Transverse colon (tissue), 4 donors: ENCODE data around the gene TNNI3K. TPM values are rescaled to one million over a fixed set of nuclear protein-coding genes. Genes with fewer than 3 reads are reported as not detected.

Experiments
- DNase-seq: peaks from one replicate; pipeline ENCODE4 v3.0.0-alpha.2; 2019
- H3K27ac ChIP-seq, 4 donors: fragments of 200-600 bp; sonication (generic); 2 replicates each; pipeline ENCODE4 v1.5.1; 2016 to 2018; ENCODE audit warnings: inconsistent platforms in 4 of 4
- H3K27me3 ChIP-seq: fragments of 200-600 bp; sonication (generic); 2 replicates; pipeline ENCODE4 v1.5.1; 2017; ENCODE audit warnings: inconsistent platforms
- H3K36me3 ChIP-seq, 4 donors: fragments of 200-600 bp; sonication (generic); 2 replicates each; pipeline ENCODE4 v1.5.1; 2017 to 2019; ENCODE audit warnings: inconsistent platforms in 4 of 4
- H3K4me1 ChIP-seq, 4 donors: fragments of 200-600 bp; sonication (generic); 2 replicates each; pipeline ENCODE4 v1.5.1; 2017 to 2020; ENCODE audit warnings: inconsistent platforms in 4 of 4
- H3K4me3 ChIP-seq, 4 donors: fragments of 200-600 bp; sonication (generic); 1 replicate in 1 of 4; 2 replicates in 3 of 4; pipeline versions ENCODE4 v1.5.1 to v1.6.1; 2017 to 2019; ENCODE audit warnings: inconsistent platforms in 4 of 4
- H3K9me3 ChIP-seq, 2 donors: fragments of 200-600 bp; sonication (generic); 2 replicates each; pipeline ENCODE4 v1.5.1; 2017 to 2019; ENCODE audit warnings: inconsistent platforms in 2 of 2
- EP300 ChIP-seq: sonication (generic); formaldehyde crosslinking; IDR thresholded peaks from one replicate; pipeline ENCODE4 v1.6.1; 2017; ENCODE audit warnings: antibody characterized with exemption, low read depth
- POLR2A ChIP-seq: fragments of 450-650 bp; IDR thresholded peaks from one replicate; pipeline ENCODE4 v1.6.1; 2016; ENCODE audit warnings: antibody characterized with exemption, mild to moderate bottlenecking, moderate library complexity
- POLR2AphosphoS5 ChIP-seq, 3 donors: sonication (generic); formaldehyde crosslinking; IDR thresholded peaks; one replicate each; pipeline ENCODE4 v1.6.1; 2016; ENCODE audit warnings: antibody characterized with exemption in 3 of 3
- WGBS, 2 donors: methylation state at CpG; one replicate each; pipeline ENCODE4 v1.1.5; 2018; ENCODE audit warnings: low coverage in 1 of 2; 5-methylcytosine and 5-hydroxymethylcytosine counted together
- in situ Hi-C, 4 donors: fragments of 200-750 bp; cut with MboI; loops; one replicate each; pipeline versions ENCODE4 v1.15.0 to v1.15.1; 2017; ENCODE audit warnings: low sequenced_read_pairs in 3 of 4, low pct_ligation_motif_present in 1 of 4, low pct_unique_long_range_greater_than_20kb in 1 of 4
- intact Hi-C: fragments of 100-400 bp; cut with DNase I; formaldehyde crosslinking; loops from one replicate; pipeline ENCODE4 v1.15.1; 2023; ENCODE audit warnings: low total_unique reads
- total RNA-seq, 4 donors: library from RNA; depleted of rRNA; stranded (reverse); fragments of >200 nt; gene quantifications; one replicate each; pipeline ENCODE4 v1.1.0, GENCODE V29; 2016
- TF ChIP-seq, protein P1 (sequence below), 5 experiments: fragments of 200-600 bp in 3 of 5; fragments of 450-650 bp in 2 of 5; sonication (generic) in 3 of 5; IDR thresholded peaks; 1 replicate in 2 of 5; 2 replicates in 3 of 5; pipeline ENCODE4 v1.5.1; 2016 to 2017; ENCODE audit warnings: antibody characterized with exemption in 5 of 5, inconsistent platforms in 3 of 5, mild to moderate bottlenecking in 2 of 5, moderate library complexity in 1 of 5

The TNNI3K gene
- total RNA-seq, 4 donors from 2014 or later: 0.95 to 14.2 (median 2.9) TPM; not detected in 1

DNA sequence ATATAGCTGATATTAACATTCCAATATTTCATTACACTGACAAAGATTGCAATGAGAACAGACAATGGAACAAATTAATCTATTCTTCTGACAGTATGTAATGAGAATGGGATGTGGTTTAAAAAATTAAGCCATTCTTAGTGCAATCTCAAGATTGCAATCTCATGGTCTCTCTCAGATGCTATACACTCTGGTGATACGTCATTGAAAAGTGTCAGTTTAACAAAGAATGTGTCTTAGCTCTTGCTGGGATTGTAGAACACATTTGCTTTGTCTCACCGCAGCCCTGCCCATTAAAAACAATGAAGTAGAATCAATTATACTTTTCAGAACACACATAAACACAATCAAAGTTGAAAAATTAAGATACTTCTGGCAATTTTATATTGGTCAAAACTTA, 222.1 kb downstream of the TNNI3K start:
- DNase-seq: no peak
- no peak overlapping the region for H3K4me3 ChIP-seq
- in situ Hi-C loops (no loop called here), intact Hi-C loops (no loop called here)
- TF ChIP-seq POLR2AphosphoS5 (IDR thresholded peaks at IDR 0.05): no peak
- TF ChIP-seq, protein P1, sequence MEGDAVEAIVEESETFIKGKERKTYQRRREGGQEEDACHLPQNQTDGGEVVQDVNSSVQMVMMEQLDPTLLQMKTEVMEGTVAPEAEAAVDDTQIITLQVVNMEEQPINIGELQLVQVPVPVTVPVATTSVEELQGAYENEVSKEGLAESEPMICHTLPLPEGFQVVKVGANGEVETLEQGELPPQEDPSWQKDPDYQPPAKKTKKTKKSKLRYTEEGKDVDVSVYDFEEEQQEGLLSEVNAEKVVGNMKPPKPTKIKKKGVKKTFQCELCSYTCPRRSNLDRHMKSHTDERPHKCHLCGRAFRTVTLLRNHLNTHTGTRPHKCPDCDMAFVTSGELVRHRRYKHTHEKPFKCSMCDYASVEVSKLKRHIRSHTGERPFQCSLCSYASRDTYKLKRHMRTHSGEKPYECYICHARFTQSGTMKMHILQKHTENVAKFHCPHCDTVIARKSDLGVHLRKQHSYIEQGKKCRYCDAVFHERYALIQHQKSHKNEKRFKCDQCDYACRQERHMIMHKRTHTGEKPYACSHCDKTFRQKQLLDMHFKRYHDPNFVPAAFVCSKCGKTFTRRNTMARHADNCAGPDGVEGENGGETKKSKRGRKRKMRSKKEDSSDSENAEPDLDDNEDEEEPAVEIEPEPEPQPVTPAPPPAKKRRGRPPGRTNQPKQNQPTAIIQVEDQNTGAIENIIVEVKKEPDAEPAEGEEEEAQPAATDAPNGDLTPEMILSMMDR (IDR thresholded peaks at IDR 0.05): no peak
- TF ChIP-seq POLR2A: no peak
- no peak for TF ChIP-seq EP300
- H3K27me3 ChIP-seq: no peaks in the 10 kb centered on the region
- WGBS, 2 donors: 89 to 92% methylated on average over 2 of the region's 2 CpGs
- H3K27ac ChIP-seq: no peak overlapping the region
- no peaks in the 10 kb centered on the region for H3K36me3 ChIP-seq
- H3K9me3 ChIP-seq: no peaks in the 10 kb centered on the region
- H3K4me1 ChIP-seq: no peaks in the 10 kb centered on the region

DNA sequence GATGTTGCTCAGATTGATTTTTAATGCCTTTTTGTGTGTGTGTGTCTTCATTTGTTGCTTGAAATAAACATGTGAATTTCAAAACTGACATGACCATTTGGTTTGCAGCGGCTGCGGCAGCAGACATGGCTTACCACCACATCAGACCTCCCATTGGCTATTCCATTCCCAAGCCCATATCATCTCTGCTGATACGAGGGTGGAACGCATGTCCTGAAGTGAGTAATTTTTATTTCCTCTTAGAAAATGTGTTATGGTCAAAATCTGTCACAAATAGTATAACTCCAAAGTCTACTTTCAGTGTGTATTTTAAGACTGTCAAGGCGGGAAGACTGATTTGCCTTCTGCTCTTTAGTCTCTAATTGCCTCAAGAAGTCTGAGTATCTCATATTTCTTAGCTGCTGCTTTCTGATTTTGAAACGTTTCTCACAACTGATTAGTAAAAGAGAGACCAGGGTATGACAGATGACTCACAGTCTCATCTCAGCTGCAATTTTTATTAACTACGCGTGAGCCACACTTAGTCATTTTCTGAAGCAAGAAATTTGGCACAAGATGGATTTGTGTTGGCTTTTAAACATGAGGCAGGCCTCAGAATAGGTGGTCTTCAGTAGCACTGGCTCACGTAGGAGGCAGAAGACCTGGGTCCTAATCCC, 228.3 kb downstream of the TNNI3K start:
- no peaks in the 10 kb centered on the region for H3K36me3 ChIP-seq
- no peak for DNase-seq
- H3K27ac ChIP-seq: no peak overlapping the region
- intact Hi-C loops: no loop called here
- no peaks in the 10 kb centered on the region for H3K27me3 ChIP-seq
- no peak overlapping the region for H3K4me3 ChIP-seq
- TF ChIP-seq, protein P1 (IDR thresholded peaks at IDR 0.05): no peak
- TF ChIP-seq EP300 (no peak), POLR2A (no peak), POLR2AphosphoS5 (IDR thresholded peaks at IDR 0.05) (no peak)
- in situ Hi-C loops: no loop called here
- no peaks in the 10 kb centered on the region for H3K9me3 ChIP-seq
- WGBS, 2 donors: 62 to 64% methylated on average over 6 to 9 of the region's 9 CpGs
- H3K4me1 ChIP-seq: no peaks in the 10 kb centered on the region

DNA sequence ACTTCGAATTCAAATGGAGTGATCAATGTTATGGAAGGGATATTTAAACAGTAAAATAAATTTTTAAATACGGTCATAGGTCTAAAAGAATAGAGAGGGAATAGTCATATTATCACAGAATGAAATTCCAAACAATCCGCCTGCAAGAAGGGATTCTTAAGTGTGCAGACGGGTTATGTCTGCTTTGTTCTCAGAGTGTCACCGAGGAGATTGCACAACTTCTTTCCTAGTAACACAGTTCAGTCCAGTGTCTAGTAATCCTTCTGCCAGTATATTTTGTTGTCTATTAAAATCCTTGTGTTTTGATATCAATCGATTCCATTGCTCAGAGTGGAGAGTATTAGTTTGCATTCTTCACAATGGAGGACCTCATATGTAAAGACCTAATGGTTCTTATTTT, 228.8 kb downstream of the TNNI3K start:
- no peak for DNase-seq
- no peak overlapping the region for H3K27ac ChIP-seq
- TF ChIP-seq EP300 (no peak), POLR2A (no peak), POLR2AphosphoS5 (IDR thresholded peaks at IDR 0.05) (no peak)
- TF ChIP-seq, protein P1 (IDR thresholded peaks at IDR 0.05): no peak
- H3K4me1 ChIP-seq: no peaks in the 10 kb centered on the region
- in situ Hi-C loops: no loop called here
- no peaks in the 10 kb centered on the region for H3K9me3 ChIP-seq
- H3K36me3 ChIP-seq: no peaks in the 10 kb centered on the region
- no peak overlapping the region for H3K4me3 ChIP-seq
- H3K27me3 ChIP-seq: no peaks in the 10 kb centered on the region
- 78 to 89% methylated on average over 5 to 6 of the region's 6 CpGs for WGBS, 2 donors
- intact Hi-C loops: no loop called here

- no peaks in the 10 kb centered on the region for H3K4me1 ChIP-seq
- no peak overlapping the region for H3K4me3 ChIP-seq
- in situ Hi-C loops (no loop called here), intact Hi-C loops (no loop called here)
- no peak overlapping the region for H3K27ac ChIP-seq
- no peak for DNase-seq
- no peaks in the 10 kb centered on the region for H3K9me3 ChIP-seq
- no peaks in the 10 kb centered on the region for H3K36me3 ChIP-seq
- TF ChIP-seq, protein P1 (IDR thresholded peaks at IDR 0.05): no peak
- TF ChIP-seq POLR2A (no peak), EP300 (no peak), POLR2AphosphoS5 (IDR thresholded peaks at IDR 0.05) (no peak)
- WGBS, 2 donors: 95% methylated on average over 13 of the region's 24 CpGs; no CpG with 5 or more reads in 1 of the 2 donors
- H3K27me3 ChIP-seq: no peaks in the 10 kb centered on the region
Observed at GRCh38 chr1:74465193-74465681, 230.1 kb downstream of the TNNI3K start.
